GM20431 (cell line): ENCODE results near the gene ZPR1.
"Not testable (repeated sequence)": the region's sequence is repeated elsewhere in the genome, so short reads cannot be mapped to it uniquely, and the experiment has no call there.

ENCODE experiments used
- in situ Hi-C: fragments of 300-500 bp; cut with MseI, MboI; formaldehyde crosslinking; loops from one replicate; pipeline ENCODE4 v1.15.0; 2020; ENCODE audit warnings: low sequenced_read_pairs; ENCODE audit not compliant: unreplicated experiment

The ZPR1 gene

DNA sequence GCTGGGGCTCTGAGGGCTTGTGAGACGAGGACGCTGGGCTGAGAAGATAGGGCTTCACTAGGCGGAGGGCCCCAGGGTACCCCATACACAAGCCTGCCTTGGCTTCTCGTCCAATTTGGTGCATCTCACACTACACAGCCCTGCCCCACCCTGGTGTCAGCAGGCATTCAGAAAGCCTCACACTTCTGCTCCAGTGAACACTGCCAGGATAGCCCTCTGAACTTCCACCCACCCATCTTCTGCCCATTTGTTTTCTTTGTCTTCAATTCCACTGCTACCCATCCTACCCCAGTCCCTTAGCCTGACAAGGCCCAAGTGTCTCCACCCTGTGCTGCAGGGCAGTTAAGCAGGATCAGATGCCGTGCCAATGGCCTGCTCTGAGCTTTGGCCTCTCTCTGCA is 13.2 kb downstream of the ZPR1 start:
- in situ Hi-C loops = loop anchor here (25.0 kb wide), 1 partner anchor 338 kb away; no protein-coding TSS in a partner anchor

DNA sequence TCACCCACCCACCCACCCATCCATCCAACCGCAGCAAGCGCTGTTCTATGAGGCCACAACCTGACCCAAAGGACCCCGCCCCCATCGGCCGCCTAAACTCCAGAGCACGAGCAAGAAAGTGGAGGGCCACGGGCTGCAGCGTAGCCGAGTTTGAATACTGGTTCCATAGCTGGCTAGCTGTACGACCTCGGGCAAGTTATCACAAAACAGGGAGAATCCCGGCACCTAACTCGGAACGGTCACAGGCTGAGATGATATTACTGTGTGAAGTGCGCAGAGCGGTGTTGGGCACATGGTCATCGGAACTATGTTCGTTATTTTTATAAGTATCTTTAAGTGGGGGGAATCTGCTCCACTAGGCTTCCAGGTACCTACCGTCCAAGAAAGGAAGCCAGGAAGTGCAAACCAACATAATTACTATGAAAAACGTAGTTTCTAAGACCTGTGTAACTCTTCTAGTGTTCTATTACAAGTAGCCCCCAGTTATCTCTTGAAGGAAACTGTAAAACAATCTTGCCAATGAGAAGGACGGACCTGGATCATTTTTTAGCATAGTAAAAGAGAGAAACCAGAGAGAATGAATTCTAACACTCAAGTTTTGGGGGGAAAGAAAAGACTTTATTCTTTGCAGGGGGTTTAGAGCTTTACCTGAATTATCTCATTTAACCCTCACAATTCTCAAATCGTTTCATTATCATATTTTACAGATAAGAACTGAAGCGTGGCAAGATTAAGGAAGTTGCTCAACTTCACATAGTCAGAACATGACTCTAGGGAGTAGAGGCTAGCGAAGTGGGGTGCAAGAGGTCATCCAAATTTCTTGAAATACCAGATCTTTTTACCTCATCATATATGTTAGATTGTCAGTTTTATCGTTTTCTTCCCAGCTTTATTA is 14.4 kb downstream of the ZPR1 start:
- in situ Hi-C loops = no loop called here

DNA sequence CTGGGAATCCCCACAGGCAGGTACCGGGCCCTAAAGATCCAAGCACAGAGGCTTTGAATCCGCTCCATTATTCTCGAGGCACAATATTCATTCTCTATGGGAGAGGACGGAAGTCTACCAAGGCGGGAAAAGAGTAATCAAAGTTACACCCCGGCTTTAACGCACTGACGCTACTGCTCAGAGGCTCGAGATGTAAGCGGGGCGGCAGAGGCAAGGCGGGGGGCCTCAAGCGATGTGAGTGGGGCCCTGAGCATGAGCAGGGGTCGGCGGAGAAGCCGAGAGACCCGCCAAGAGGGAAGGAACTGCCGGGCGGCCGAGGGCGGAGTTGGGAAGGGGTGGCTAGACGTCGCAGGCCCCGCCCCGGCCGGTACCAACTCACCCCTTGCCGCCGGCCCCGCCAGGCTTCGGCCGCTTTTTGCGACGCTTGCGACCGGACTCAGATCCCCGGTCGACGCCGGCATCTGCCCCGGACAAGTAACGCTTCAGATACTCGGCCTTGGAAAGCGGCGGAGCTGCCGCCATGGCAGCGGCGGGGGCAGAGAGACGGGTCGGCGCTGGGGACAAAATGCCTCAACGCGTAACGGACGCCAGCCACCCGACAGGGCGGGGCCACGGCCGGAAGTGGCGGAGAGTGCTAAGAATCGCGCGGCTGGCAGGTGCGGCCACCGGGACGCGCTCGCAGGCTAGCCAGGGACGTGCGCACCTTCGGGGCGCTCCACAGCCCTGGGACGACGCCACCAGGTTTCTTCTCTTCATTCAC is 15.2 kb downstream of the ZPR1 start, which contains the start of gene BUD13:
Gene BUD13, minus strand, starts transcription at position 545 of the 760 bp plus-strand sequence. Its CDS starts 23 bp downstream, at position 522.
- in situ Hi-C loops = no loop called here

DNA sequence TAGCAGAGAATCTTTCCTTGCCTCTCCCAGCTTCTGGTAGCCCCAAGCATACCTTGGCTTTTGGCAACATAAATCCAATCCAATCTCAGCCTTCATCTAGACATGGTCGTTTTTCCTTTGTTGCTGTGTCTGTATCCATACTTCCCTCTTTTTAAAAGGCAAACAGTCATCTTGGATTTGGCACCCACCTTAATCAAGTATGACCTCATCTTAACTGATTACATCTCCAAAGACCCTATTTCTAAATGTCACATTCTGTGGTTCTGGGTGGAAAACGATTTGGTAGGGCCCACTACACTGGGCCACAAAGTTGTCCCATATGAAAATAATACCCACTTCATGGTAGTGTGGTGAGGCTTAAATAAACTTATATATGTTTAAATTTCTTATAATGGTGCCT is 15.9 kb downstream of the ZPR1 start:
- in situ Hi-C loops = no loop called here

DNA sequence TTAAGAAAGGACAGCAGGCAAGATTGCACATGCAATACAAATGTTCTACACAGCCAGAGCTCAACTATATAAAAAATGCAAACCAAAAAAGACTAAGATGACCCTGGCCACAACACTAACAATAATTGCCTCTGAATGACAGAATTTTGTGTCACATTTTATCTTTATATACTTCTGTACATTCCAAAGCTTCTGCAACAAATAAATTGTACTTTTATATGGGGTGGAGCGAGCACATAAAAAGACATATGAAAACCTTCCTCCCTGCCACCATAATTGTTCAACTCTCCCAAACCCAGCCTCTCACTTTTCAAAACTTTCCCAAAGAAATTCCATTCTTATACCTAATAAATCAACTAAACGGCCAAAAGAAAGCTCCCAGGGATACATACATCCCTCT is 25.7 kb downstream of the ZPR1 start:
- in situ Hi-C loops = no loop called here

DNA sequence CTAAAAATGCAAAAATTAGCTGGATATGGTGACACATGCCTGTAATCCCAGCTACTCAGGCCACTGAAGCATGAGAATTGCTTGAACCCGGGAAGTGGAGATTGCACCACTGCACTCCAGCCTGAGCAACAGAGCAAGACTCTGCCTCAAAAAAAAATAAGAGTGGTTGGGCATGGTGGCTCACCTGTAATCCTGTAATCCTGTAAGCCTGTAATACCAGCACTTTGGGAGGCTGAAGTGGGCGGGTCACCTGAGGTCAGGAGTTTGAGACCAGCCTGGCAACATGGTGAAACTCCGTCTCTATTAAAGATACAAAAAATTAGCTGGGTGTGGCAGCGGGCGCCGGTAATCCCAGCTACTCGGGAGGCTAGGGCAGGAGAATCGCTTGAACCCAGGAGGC is 31.8 kb downstream of the ZPR1 start:
- in situ Hi-C loops = not testable (repeated sequence)

DNA sequence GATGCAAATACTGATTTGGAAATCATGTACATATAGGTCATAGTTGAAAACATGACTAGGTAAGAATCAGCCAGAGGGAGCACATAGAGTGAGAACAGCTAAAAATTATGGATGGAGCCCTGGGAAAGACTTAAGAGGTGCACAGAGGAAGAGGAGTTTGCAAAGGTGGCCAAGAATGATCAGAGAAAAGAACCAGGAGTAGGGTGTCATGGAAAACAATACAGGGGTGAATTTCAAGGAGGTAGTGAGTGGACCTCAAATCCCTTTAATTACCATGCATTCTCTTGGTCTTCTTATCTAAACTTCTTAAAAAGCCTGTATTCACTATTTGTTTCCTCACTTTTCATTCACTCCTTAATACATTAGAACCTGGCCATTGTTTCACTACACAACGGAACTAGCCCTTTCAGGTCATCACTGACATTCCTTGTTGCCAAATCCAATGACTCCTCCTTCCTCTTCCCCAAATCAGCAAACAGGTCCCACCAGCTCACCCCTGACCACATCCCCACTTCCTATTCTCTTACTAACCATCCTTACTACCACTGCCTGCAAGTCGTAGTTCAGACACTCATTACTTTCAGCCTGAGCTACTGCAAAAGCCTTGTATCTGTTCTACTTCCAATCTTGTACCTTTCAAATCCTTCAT is 37.6 kb downstream of the ZPR1 start:
- in situ Hi-C loops = no loop called here

DNA sequence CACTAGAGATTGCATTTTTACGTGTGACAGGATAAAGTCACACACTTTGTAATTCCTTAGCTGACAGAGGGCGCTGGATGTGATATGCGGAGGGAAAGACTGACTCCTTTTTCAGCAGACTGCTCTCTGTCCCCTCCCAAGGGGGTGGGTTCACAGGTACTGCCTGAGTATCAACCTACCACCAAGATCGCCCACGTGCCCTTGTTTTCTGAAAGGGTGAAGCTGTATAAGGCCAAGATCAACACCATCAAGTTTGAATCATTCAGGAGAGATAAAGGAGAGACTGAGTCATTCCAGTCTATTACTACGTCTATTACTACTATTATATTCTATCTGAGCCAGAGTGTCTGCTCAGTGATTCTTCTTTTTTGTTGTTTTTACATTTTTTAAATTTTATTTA is 45.7 kb downstream of the ZPR1 start:
- in situ Hi-C loops = no loop called here

DNA sequence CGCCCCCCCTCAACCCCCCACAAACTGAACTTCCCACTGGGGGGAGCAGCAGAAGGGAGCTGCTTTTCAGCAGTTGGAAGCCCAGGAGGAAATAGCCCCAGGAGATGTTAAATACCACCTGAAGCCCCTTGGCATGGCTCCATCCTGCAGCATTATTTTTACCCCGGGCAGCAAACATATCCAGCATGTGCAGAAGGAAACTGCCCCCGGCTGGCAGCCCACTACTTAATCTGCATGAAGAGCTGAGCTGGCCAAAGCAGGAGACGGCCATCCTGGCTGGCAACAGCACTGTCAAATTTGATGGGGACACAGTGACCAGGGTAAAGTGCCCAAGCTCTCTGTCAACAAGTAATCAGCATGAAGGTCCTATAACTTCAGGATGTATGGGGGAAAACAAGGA is 47.1 kb downstream of the ZPR1 start:
- in situ Hi-C loops = no loop called here

DNA sequence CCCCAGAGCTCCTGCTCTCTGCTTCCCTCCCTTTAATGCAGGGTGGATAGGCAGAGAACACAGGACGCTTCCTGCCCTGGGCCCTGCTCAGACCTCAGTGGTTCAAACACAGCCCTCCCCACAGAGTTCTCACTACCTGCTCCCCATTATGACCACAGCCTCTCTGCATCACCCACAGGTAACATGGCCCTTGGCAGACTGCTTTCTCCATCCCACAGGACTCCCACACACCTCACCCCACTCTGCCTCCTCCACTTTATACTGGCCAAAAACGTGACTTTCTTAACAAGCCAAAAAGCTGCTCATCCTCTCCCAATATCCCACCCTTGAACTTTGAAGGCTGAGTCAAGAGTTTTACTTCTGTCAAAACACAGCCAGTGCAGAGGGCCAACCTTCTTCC is 48.8 kb downstream of the ZPR1 start:
- in situ Hi-C loops = no loop called here

DNA sequence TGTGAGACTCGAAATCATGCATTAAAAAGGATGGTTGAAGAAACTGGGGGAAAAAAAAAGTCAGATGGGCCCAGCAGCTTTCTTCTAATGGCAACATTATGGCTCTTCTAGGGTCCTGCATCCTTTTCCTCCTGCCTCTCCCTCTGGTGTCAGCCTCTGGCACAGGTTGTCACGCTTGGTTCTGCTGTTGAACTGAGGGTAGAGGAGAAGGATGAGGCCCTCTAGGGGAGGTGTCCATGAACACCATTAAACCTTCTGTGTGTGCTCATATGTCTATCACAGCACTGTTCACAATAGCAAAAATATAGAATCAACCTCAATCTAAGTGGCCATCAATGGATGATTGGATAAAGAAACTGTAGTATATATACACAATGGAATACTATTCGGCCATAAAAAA is 51.1 kb downstream of the ZPR1 start:
- in situ Hi-C loops = no loop called here

DNA sequence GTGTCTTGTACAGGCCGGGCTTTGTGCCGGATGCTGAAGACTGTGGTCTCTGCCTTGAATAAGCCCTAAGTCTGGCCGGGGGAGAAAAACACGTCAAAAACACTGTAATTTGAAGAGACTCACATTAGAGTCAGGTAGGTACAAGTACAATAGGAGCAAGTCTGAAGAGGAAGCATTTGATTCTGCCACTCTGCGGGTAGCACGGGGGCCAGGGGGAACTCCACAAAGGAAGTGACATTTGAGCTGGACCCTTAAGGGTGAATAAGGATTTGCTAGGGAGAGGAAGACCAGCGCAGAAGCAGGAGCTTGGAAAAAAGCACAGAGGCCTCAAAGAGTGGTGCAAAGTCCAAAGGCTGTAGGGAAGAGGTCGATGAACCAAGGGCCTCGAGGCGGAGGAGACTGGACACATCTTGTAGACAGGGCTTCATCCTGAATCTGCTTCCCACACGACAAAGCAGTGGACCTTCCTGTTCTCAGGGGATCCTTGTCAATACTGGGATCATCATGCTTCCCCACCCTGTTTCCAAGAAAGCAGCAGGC is 53.8 kb downstream of the ZPR1 start:
- in situ Hi-C loops = no loop called here

DNA sequence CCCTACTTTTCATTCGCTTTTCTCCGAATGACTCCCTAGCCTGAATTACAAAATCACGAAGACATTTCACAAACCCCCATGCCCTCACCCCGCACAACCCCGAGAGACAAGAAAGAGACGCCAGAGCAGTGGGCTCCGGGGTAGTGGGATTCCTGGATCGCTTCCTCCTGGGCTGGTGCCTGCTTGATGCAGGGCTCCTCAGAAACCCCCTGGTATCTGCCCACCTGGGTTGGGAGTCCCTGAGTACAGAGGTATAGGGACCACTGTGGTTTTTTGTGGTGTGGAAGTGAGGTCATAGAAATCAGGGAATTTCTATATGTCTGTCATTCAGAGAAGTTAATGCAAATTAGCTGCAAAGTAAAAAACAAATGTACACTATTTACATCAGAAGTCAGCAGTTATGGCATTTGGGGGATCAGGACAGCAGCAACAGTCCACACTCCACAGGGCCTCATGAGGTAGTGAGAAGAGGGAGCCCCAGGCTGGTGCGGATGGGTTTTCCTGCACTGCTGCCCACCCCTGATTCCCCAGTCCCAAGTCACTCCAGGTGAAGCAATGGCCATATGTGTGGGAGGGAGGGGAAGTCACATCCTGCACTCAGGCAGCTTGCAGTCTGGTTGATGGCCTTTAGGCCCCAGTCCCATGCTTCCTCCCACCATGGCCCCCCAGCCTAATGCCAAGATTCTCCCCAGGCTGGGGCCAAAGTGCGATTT is 54.6 kb downstream of the ZPR1 start:
- in situ Hi-C loops = no loop called here

DNA sequence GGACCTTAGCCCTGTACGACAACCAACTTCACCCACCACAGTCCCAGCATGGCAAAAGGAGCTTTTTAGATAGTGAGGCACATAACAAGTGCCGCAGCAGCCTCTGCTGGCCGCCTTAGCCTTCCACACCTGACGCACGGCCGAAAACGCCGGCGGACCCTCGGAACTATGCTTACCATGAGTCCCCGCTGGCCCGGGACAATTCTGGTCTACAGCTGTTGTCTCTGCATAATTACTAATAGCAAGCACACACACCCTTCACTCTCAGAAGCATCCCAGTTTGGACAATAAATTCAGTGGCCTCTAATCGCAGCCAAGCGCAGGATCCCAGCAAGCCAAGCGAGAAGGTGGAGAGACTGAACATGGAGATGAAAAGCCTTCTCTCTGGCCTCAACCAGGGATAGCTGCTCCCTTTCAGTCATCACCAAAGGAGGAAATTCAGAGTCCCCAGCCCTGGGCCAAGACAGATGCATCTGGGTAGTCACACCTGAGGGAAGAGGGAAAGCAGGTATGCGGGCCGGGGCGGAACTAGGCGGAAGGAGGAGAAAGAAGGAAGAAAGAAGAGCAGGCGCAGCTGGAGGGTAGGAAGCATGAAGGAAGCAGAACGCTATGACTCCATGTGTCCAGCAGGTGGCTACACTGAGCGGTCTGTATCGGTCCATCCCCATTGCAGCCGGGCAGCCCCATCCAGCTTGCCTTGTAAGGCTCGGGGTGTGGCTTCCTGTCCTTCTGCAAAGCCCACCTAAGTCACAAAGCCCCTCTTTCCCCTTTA is 55.4 kb downstream of the ZPR1 start:
- in situ Hi-C loops = no loop called here

DNA sequence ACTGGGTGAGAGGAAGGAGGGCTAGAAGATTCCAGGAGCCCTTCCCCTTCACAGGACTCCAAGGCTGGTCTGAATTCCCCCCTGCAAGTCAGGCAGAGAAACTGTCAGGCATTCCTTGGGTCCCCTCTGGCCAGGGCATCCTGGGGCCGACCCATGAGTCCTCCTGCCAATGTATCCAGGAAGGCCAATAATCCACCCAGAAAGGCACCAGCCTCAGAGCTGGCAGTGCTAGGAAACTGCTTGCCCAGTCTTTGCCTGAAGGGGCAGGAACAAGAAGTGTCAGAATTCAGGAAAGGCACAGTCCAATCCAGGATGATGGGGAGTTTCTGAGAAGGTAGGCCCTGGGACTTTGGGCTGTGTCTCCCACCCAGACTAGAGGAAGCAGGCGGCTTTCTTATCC is 56.0 kb downstream of the ZPR1 start:
- in situ Hi-C loops = no loop called here

DNA sequence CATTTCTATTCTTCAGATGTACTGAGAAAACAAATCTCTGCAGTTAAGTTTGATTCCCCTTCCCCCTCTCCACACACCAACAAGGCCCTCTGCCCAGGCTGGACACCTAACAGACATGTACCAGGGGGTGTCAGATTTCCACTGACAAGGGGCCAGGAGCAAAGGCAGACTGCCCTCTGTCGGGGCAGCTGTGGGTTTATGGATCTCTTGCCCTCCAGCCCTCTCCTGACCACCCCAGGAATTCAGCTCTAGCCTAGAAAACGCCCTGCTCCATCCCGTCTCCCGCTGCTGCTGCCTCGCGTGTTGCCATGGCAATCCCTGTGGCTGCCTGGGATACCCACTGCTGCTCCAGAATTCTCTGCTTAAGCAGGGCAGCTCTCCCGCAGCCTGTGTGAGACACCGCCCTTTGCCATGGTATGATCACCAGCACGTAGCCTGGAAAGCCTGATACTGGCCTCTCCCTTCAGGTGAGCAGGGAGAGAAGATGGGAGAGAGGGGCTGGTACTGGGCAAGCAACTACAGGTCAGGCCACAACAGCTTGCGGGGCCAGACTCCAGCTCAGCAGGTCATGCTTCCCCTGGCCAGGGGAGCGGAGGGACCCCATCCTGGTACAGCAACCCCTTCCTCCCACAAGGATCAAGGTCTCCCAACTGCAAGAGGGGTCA is 56.6 kb downstream of the ZPR1 start:
- in situ Hi-C loops = no loop called here

DNA sequence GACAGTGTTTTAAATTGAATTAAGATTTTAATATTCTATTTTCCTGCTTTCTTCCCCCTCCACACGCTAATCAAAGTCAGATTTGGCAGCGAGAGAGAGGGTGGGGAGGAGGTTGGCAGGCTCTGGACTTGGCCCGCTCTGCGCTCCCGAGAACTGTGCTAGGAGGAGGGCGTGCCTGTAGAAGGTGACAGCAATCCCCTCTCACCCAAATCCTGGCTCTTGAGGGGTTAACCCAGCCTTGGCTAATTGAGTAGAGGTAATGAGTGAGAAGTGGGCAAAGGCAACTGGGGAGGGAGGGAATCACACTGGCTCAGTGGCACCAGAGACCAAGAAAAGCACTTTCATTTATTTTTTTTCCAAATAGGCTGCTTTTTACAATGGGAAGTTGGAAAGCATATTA is 57.2 kb downstream of the ZPR1 start:
- in situ Hi-C loops = no loop called here

DNA sequence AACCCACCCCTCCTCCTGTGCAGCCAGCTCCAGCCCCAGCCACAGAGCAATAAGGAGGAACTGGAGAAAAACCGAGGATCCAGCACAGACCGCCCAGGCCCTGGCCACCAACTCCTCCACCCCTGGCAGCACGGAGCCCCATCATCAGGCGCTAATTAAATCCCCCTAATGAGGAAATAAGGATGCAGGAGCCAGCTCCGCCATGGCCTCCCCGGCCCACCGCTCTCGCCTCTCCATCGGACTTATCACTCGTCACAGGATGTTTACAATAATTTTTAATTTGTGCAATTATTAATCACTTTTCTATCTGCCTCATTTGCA is 57.6 kb downstream of the ZPR1 start:
- in situ Hi-C loops = no loop called here
